Prostate gland (tissue), 2 donors: ENCODE measurements around the gene SAMD4A. TPM values are rescaled to one million over a fixed set of nuclear protein-coding genes. Genes with fewer than 3 reads are reported as not detected.

Source experiments
- DNase-seq: peaks from one replicate; pipeline ENCODE4 v3.0.0-alpha.2; 2019; ENCODE audit warnings: low spot score
- H3K27ac ChIP-seq, 2 donors: fragments of 200-600 bp; sonication (generic); 2 replicates each; pipeline ENCODE4 v1.5.1; 2017 to 2019
- H3K27me3 ChIP-seq: fragments of 200-600 bp; sonication (generic); replicated peaks from 2 replicates; pipeline ENCODE4 v1.5.1; 2019; ENCODE audit not compliant: insufficient read depth
- H3K36me3 ChIP-seq, 2 donors: fragments of 200-600 bp; sonication (generic); 1 replicate in 1 of 2; 2 replicates in 1 of 2; pipeline versions ENCODE4 v1.5.1 to v1.8.1; 2017 to 2019
- H3K4me1 ChIP-seq: fragments of 200-600 bp; sonication (generic); replicated peaks from 2 replicates; pipeline ENCODE4 v1.5.1; 2019
- H3K4me3 ChIP-seq, 2 donors: fragments of 200-600 bp; sonication (generic); 2 replicates each; pipeline ENCODE4 v1.5.1; 2017 to 2019
- H3K9me3 ChIP-seq: fragments of 200-600 bp; sonication (generic); 2 replicates; pipeline ENCODE4 v1.5.1; 2017
- POLR2A ChIP-seq: fragments of 450-650 bp; IDR thresholded peaks from one replicate; pipeline ENCODE4 v1.6.1; 2016; ENCODE audit warnings: antibody characterized with exemption, mild to moderate bottlenecking
- POLR2AphosphoS5 ChIP-seq: sonication (generic); formaldehyde crosslinking; IDR thresholded peaks from one replicate; pipeline ENCODE4 v1.6.1; 2017; ENCODE audit warnings: antibody characterized with exemption
- WGBS: methylation state at CpG from one replicate; pipeline ENCODE4 v1.1.5; 2018; 5-methylcytosine and 5-hydroxymethylcytosine counted together
- intact Hi-C: fragments of 100-400 bp; cut with DNase I; formaldehyde crosslinking; loops from one replicate; pipeline ENCODE4 v1.14.2; 2022
- total RNA-seq, 2 donors: library from RNA; depleted of rRNA; stranded (reverse); fragments of >200 nt; gene quantifications; one replicate each; pipeline ENCODE4 v1.1.0, GENCODE V29; 2016
- TF ChIP-seq, protein P1 (sequence below), 4 experiments: fragments of 200-600 bp in 2 of 4; fragments of 450-650 bp in 2 of 4; sonication (generic) in 2 of 4; IDR thresholded peaks; 1 replicate in 3 of 4; 2 replicates in 1 of 4; pipeline ENCODE4 v1.5.1; 2016 to 2019; ENCODE audit warnings: antibody characterized with exemption in 4 of 4, mild to moderate bottlenecking in 2 of 4, moderate library complexity in 2 of 4

Gene SAMD4A
- total RNA-seq, 2 donors from 2014 or later, result 18.1 to 38.5 TPM

GRCh38 chr14:54538055-54538454, 28.9 kb upstream of the SAMD4A start:
- H3K27ac ChIP-seq, result no peak overlapping the region
- H3K36me3 ChIP-seq, result no peaks in the 10 kb centered on the region
- TF ChIP-seq, protein P1, sequence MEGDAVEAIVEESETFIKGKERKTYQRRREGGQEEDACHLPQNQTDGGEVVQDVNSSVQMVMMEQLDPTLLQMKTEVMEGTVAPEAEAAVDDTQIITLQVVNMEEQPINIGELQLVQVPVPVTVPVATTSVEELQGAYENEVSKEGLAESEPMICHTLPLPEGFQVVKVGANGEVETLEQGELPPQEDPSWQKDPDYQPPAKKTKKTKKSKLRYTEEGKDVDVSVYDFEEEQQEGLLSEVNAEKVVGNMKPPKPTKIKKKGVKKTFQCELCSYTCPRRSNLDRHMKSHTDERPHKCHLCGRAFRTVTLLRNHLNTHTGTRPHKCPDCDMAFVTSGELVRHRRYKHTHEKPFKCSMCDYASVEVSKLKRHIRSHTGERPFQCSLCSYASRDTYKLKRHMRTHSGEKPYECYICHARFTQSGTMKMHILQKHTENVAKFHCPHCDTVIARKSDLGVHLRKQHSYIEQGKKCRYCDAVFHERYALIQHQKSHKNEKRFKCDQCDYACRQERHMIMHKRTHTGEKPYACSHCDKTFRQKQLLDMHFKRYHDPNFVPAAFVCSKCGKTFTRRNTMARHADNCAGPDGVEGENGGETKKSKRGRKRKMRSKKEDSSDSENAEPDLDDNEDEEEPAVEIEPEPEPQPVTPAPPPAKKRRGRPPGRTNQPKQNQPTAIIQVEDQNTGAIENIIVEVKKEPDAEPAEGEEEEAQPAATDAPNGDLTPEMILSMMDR (IDR thresholded peaks at IDR 0.05), result no peak
- no peak for TF ChIP-seq POLR2A
- TF ChIP-seq POLR2AphosphoS5, result no peak
- no peaks in the 10 kb centered on the region for H3K4me1 ChIP-seq
- 79% methylated on average over 3 of the region's 3 CpGs for WGBS
- intact Hi-C loops, result no loop called here
- no peaks in the 10 kb centered on the region for H3K27me3 ChIP-seq
- H3K9me3 ChIP-seq, result no peaks in the 10 kb centered on the region
- no peak overlapping the region for H3K4me3 ChIP-seq
- DNase-seq, result no peak

DNA sequence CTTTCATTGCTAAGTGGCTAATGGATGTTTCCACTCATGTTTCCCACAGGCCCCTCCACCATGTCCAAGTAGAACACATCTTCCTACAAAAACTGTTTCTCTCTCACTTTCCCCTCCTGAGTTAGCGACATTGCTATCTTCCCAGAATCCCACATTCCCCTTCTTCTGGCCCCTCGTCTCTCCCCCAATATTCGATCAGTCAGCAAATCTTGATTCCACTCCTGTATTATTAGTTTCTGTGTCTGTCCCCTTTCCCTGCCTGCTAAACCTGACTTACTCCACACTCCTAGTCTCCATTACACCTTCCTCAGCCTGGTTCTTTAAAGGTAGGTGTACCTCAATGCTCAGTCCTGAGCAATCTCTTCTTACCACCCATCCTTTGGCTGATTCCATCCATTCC, 19.3 kb upstream of the SAMD4A start:
- no peak for TF ChIP-seq POLR2AphosphoS5
- Histone ChIP-seq H3K9me3 (no peaks in the 10 kb centered on the region), H3K4me3 (no peak overlapping the region), H3K4me1 (no peaks in the 10 kb centered on the region), H3K27ac (no peak overlapping the region), H3K27me3 (no peaks in the 10 kb centered on the region), H3K36me3 (no peaks in the 10 kb centered on the region)
- WGBS, result 98% methylated on average over 3 of the region's 3 CpGs
- no peak for DNase-seq
- intact Hi-C loops, result no loop called here

GRCh38 chr14:54548491-54548890, 18.4 kb upstream of the SAMD4A start:
- DNase-seq, result no peak
- no peak for TF ChIP-seq POLR2AphosphoS5
- TF ChIP-seq, protein P1 (IDR thresholded peaks at IDR 0.05), result no peak
- TF ChIP-seq POLR2A, result no peak
- Histone ChIP-seq H3K9me3 (no peaks in the 10 kb centered on the region), H3K27me3 (no peaks in the 10 kb centered on the region), H3K4me1 (no peaks in the 10 kb centered on the region), H3K27ac (no peak overlapping the region), H3K4me3 (no peak overlapping the region), H3K36me3 (no peaks in the 10 kb centered on the region)
- WGBS, result 78% methylated on average over 5 of the region's 5 CpGs
- intact Hi-C loops, result no loop called here

DNA sequence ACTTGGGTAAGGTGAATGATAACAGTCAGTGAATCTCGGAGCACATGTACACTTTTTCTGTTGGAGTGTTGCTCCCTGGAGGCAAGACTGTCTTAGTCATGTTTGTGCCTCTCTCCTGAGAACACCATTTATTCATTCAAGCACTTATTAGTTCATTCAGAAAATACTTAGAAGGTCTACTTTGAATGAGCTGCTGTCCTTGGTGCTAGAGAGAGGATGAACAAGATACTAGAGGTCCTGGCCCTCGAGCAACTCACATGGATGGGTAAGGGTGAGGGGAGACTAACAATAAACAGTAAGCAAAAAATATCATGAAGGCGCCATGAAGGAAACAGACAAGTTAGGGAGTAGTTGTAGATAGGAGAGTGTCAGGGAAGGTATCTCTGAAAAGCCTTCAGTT, 17.1 kb upstream of the SAMD4A start:
- intact Hi-C loops, result no loop called here
- Histone ChIP-seq H3K9me3 (no peaks in the 10 kb centered on the region), H3K4me1 (no peaks in the 10 kb centered on the region), H3K36me3 (no peaks in the 10 kb centered on the region), H3K27ac (no peak overlapping the region), H3K27me3 (no peaks in the 10 kb centered on the region), H3K4me3 (no peak overlapping the region)
- no peak for TF ChIP-seq POLR2A
- no peak for DNase-seq
- WGBS, result 92% methylated on average over 3 of the region's 3 CpGs

- no peak for DNase-seq
- H3K4me1 ChIP-seq, result no peaks in the 10 kb centered on the region
- TF ChIP-seq POLR2AphosphoS5 (no peak), POLR2A (no peak)
- TF ChIP-seq, protein P1 (IDR thresholded peaks at IDR 0.05), result no peak
- no peak overlapping the region for H3K27ac ChIP-seq
- no peaks in the 10 kb centered on the region for H3K27me3 ChIP-seq
- intact Hi-C loops, result no loop called here
- H3K9me3 ChIP-seq, result no peaks in the 10 kb centered on the region
- WGBS, result 76% methylated on average over 1 of the region's 1 CpG
- H3K4me3 ChIP-seq, result no peak overlapping the region
- H3K36me3 ChIP-seq, result no peaks in the 10 kb centered on the region
Measured at GRCh38 chr14:54550514-54550913, 16.4 kb upstream of the SAMD4A start.

DNA sequence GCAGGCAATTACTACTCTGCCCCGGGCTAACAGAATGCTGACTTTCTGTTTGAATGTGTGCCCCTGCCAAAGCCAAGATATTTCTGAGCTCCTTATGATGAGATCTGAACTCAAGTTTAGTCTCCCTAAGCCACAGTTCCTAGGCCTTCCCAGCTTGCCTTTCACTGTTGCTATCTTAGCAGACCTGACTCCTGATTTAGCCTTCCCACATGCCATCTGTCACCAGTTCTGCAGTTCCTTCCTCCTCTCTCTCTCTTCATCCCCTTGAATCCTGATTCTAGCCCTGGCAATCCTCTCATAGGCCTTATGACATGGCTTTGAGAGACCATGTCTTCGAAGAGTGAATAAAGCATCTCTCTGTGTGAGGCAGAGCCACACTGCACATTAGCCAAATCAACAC, 12.5 kb upstream of the SAMD4A start:
- H3K4me1 ChIP-seq, result no peaks in the 10 kb centered on the region
- no peak overlapping the region for H3K27ac ChIP-seq
- TF ChIP-seq, protein P1 (IDR thresholded peaks at IDR 0.05), result no peak
- TF ChIP-seq POLR2AphosphoS5 (no peak), POLR2A (no peak)
- no peaks in the 10 kb centered on the region for H3K27me3 ChIP-seq
- 95% methylated on average over 2 of the region's 2 CpGs for WGBS
- intact Hi-C loops, result no loop called here
- H3K4me3 ChIP-seq, result no peak overlapping the region
- DNase-seq, result no peak
- H3K36me3 ChIP-seq, result no peaks in the 10 kb centered on the region
- H3K9me3 ChIP-seq, result no peaks in the 10 kb centered on the region
